GM21447 (cell line): Measurements from ENCODE around the gene ZNHIT6.
A peak's percentile ranks its signal among the peaks of the same experiment; 100 is the strongest.
"Not testable (repeated sequence)": the region's sequence is repeated elsewhere in the genome, so short reads cannot be mapped to it uniquely, and the experiment has no call there.

Experiments
- ATAC-seq: cut with Tn5 transposase; IDR thresholded peaks from one replicate; pipeline ENCODE4 v1.9.1; 2021; ENCODE audit not compliant: unreplicated experiment

The ZNHIT6 gene, protein sequence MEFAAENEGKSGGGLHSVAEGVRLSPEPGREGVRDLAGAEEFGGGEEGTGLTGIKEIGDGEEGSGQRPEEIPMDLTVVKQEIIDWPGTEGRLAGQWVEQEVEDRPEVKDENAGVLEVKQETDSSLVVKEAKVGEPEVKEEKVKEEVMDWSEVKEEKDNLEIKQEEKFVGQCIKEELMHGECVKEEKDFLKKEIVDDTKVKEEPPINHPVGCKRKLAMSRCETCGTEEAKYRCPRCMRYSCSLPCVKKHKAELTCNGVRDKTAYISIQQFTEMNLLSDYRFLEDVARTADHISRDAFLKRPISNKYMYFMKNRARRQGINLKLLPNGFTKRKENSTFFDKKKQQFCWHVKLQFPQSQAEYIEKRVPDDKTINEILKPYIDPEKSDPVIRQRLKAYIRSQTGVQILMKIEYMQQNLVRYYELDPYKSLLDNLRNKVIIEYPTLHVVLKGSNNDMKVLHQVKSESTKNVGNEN

DNA sequence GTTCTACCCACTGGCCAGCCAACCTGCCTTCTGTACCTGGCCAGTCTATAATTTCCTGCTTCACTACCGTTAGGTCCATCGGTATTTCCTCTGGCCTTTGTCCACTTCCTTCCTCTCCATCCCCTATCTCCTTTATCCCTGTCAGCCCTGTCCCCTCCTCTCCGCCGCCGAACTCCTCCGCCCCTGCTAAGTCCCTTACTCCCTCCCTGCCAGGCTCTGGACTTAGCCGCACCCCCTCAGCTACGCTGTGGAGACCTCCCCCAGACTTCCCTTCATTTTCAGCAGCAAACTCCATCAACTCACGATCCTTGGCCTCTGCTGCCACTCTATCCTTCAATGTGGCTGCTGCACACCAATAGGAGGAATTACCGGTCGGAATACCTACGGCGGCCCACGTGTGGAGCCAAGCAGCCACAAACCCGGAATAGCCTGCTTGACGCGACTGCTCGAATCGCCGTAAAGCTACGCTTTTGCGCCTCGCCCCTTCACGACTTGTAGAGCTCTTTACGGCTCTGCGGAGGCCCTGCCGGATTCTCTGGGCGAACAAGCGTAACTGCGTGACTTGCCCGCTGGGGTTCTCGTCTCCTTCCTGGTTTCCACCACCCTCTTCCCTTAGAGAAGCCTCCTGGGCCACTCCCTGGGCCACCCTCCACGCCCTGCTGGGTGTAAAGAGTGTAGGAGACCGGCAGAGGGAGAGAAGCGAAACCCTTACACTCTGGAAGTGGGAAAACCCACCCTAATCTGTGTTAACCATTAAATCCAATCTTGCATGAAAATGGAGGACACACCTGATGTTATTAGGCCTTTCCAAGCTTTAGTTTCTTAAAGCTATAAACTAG is at the start of gene ZNHIT6:
Gene ZNHIT6 (minus strand): TSS at position 444 of the 839 bp plus-strand sequence. CDS start 149 bp downstream, at position 295.
- ATAC-seq, result peak; percentile 87

DNA sequence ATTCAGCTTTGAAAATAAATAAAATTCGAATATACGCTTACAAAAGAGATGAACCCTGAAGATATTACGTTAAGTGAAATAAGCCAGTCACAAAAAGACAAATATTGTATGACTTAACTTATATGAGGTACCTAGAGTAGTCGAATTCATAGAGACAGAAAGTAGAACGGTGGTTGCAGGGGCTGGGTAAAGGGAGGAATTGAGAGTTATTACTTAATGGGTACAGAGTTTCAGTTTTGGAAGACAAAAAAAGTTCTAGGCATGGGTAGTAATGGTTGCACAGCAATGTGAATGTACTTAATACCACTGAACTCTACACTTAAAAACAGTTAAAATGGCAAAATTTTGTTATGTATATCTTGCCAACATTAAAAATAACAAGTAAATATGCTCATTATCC is 48.6 kb upstream of the ZNHIT6 start:
- peak; percentile 65 for ATAC-seq

DNA sequence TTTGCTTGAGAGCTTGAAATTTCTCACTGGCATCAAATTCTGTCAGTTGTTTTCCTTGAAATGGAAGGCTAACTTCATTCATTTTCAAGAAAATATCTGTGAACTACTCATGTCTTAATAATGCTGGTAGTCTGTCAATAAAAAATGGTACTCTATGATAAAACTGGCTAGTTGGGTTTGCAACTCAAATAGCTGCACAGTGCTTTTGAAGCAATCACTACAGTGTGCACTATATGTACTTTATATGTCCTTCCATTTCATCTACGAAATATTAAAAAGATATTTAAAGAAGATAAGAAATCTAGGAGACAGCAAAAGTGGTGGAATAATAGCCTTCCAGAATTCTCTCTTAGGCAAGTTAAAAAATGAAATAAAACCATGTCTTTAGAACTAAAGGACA is 39.9 kb upstream of the ZNHIT6 start:
- no peak for ATAC-seq

DNA sequence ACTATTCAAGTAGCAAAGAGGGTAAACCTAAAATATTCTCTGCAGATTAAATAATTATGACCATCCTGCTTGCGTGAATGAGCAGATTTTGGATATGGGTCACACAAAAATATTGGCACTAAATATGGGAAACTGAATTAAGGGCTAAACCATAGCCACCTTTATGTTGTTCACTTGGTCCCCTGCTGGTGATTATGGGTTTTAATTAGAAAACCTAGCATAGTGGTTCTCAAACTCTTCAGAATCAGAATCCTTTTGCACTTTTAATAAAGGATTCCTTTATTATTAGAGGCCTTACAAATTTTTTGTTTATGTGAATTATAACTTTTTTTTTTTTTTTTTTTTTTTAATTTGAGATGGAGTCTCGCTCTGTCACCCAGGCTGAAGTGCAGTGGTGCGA is 38.5 kb upstream of the ZNHIT6 start:
- no peak for ATAC-seq

GRCh38 chr1:85743814-85744213 is 35.6 kb upstream of the ZNHIT6 start:
- ATAC-seq, result no peak

DNA sequence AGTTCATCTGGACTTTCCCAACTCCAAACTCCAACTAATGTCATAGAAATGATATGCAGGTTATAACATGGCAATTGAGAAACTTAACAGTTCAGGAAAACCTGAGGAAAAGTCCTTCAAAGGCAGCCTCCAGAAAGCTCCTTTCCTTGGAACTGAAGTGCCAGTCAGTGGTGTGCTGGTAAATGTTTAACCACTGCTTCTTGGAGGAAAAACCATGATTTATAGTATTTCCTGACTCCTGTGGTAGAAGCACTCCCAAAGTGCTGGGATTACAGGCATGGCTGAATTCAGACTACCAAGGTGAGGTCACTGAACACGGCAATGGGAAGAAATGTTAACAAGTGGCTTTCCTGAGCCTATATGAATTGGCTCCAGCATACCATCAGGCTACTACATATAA is 26.7 kb upstream of the ZNHIT6 start:
- no peak for ATAC-seq

DNA sequence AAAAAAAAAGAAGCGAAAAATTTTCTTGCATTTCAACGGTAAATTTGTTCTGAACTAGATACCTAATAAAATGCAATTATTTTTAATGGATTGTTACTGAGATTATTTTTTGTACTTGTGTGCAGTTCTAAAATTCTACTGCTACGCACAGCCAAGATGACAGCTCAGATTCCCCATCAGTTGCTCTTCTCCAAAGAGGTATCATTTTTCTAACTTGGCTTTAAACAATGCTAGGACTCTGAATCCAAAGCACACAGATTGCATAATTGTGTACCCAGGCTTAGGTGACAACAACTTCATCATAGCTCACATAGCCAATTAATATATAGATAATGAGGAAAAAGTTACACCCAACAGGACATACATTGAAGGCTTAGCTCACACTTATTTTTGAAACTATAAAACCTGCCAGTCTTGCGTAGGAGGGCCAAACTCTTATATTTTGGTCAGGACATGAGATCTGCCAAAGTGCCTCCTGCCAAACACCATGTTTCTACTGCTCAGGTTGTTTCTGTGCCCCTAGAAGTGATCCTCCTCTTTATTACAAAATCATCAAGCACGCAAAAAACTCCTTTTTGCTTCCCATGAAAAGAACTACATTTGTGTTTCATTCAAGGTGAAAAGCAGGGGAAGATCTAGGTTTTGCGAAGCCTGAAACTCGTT is 10.6 kb upstream of the ZNHIT6 start:
- no peak for ATAC-seq

DNA sequence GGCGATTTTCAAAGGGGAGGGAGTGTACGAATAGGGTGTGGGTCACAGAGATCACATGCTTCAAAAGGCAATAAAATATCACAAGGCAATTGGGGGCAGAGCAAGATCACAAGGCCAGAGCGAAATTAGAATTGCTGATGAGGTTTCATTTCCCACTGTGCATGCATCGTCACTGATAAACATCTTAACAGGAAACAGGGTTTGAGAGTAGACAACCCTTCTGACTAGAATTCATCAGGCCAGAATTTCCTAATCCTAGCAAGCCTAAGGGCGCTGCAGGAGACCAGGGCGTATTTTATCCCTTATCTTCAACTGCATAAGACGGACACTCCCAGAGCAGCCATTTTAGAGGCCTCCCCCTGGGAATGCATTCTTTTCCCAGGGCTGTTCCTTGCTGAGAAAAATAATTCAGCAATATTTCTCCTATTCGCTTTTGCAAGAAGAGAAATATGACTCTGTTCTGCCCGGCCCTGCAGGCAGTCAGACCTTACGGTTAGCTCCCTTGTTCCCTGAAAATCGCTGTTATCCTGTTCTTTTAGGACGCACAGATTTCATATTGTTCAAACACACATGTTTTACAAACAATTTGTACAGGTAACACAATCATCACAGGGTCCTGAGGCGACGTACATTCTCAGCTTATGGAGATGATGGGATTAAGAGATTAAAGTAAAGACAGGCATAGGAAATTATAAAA is 6.3 kb upstream of the ZNHIT6 start:
- not testable (repeated sequence) for ATAC-seq

DNA sequence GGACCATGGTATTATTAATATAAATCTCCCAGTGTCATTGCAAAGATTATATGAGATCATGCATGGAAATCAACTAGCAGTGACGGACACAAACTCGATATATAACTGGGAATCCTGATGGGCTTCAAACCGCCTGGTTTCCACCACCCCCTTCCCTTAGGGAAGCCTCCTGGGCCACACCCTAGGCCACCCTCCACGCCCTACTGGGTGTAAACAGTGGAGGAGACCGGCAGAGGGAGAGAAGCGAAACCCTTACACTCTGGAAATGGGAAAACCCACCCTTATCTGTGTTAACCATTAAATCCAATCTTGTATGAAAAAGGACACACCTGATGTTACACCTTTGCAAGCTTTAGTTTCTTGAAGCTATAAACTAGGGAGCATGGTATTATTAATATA is 595 bp upstream of the ZNHIT6 start:
- ATAC-seq, result no peak

DNA sequence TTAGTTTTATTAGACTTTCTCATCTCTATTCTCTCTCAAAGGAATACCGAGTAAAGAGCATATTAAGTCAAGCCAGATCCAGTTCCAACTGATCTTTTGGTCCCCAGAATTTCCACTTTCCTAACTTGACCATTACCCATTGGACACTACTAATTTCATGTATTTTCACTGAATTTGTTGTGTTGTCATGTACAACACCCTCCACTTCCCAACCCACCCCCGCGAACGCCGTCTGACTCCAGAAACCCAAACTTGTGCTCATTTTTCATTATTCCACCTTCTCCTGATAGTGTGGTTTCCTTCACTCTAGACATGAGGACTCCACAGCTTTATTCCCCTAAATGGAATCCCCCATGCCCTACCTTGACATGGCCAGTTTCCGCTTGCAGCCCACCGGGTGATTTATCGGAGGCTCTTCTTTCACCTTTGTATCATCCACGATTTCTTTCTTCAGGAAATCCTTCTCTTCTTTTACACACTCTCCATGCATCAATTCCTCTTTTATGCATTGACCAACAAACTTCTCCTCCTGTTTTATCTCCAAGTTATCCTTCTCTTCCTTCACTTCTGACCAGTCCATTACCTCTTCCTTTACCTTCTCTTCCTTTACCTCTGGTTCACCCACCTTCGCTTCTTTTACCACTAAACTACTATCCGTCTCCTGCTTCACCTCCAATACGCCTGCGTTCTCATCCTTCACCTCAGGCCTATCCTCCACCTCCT is 805 bp downstream of the ZNHIT6 start:
- no peak for ATAC-seq

DNA sequence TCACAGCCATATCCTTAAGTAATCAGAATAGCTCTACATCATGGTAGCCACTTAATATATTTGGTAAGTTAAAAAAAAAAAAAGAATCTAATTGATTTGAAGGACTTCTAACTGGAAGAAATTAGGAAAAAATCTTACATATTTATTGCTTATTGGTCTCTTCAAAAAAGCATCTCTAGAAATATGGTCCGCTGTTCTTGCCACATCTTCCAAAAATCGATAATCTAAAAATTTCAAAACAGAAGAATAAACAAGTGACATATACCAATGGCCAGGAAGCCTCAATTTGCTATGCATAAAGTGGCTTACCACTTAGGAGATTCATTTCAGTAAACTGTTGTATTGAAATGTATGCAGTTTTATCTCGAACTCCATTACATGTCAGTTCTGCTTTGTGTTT is 2.3 kb downstream of the ZNHIT6 start:
- no peak for ATAC-seq

GRCh38 chr1:85700422-85700821 is 7.8 kb downstream of the ZNHIT6 start:
- no peak for ATAC-seq

DNA sequence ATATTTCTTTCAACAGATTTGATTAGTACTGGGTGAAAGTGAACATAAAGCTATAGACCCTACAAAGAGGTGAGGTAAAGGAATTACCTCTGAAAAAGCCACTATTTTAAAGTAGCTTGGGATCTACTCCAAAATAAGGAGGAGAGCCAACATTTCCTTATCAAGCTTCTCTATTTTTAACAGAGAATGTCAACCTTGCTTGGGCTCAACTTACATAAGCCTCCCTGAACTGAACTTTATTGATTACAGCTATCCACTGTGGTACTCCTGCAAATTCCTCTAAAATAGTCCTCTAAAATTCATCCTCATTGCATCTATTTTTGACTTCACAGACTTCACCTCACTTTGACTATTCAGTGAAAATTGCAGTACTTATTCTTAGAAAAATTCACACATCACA is 10.3 kb downstream of the ZNHIT6 start:
- no peak for ATAC-seq

- ATAC-seq, result no peak
Observed at GRCh38 chr1:85692730-85693314, 15.4 kb downstream of the ZNHIT6 start.

GRCh38 chr1:85689775-85690404 is 18.3 kb downstream of the ZNHIT6 start:
- no peak for ATAC-seq

GRCh38 chr1:85683292-85684025 is 24.8 kb downstream of the ZNHIT6 start:
- ATAC-seq, result no peak

DNA sequence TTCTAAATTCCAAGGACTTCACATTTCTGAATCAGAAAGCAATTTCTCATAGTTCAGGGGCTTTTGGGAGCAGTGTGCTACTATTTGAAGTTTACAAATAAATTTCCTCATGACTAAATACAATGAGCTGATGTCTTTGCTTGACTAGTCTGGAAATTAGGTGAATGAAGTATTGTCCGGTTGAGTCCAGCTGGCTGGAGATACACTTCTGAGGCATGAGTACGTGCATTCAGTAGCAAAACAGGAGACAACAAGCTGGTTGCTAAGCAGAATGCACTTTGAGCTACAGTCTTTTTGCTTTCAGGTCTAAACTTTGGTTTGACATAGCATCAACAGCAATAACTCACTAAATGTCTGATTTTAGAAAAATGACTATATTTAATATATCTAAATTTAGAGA is 27.1 kb downstream of the ZNHIT6 start:
- no peak for ATAC-seq

GRCh38 chr1:85678193-85678592 is 30.0 kb downstream of the ZNHIT6 start:
- no peak for ATAC-seq

DNA sequence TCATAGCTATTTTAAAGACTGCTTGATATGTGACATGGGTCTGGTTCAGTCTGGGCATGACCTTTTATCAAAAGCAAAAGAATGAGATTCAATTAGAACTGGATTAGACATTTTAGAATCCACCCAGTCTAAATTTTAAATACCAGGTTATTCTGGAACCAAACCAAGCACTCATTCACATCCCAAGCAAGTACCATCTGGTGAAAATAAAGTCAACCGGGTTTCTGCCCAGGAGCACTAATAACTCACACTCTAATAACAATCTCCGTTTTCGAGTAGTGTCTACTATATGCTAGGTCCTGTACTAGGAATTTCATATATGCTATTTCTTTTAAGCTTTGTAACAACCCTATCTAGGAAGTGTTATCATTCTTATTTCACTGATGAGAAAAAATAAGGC is 30.6 kb downstream of the ZNHIT6 start:
- ATAC-seq, result no peak
